ENCODE data around the gene A2ML1.
"Not testable (repeated sequence)": the region's sequence is repeated elsewhere in the genome, so short reads cannot be mapped to it uniquely, and the experiment has no call there.

A2ML1 gene

GRCh38 chr12:8817856-8818255, 4.6 kb upstream of the A2ML1 start:
- no peak for DNase-seq (ENCODE audit: low read depth in 2 of 2)

GRCh38 chr12:8818526-8818925, 3.9 kb upstream of the A2ML1 start:
- DNase-seq (ENCODE audit: low read depth in 2 of 2) = no peak

- DNase-seq (ENCODE audit: low read depth in 2 of 2) = no peak
Measured at GRCh38 chr12:8819666-8819980, 2.8 kb upstream of the A2ML1 start.

GRCh38 chr12:8820676-8821407, 1.6 kb upstream of the A2ML1 start:
- DNase-seq (ENCODE audit: low read depth in 2 of 2) = not testable (repeated sequence)

GRCh38 chr12:8821591-8821990, 830 bp upstream of the A2ML1 start:
- no peak for DNase-seq (ENCODE audit: low read depth in 2 of 2)

- DNase-seq (ENCODE audit: low read depth in 2 of 2) = no peak
Measured at GRCh38 chr12:8823565-8824300, 1.3 kb downstream of the A2ML1 start.

GRCh38 chr12:8827551-8828256, 5.3 kb downstream of the A2ML1 start:
- DNase-seq (ENCODE audit: low read depth in 2 of 2) = no peak

GRCh38 chr12:8828257-8829124, 6.1 kb downstream of the A2ML1 start:
- no peak for DNase-seq (ENCODE audit: low read depth in 2 of 2)

GRCh38 chr12:8829125-8829518, 6.7 kb downstream of the A2ML1 start:
- DNase-seq (ENCODE audit: low read depth in 2 of 2) = no peak

- DNase-seq (ENCODE audit: low read depth in 2 of 2) = no peak
Measured at GRCh38 chr12:8829621-8830020, 7.2 kb downstream of the A2ML1 start.

- no peak for DNase-seq (ENCODE audit: low read depth in 2 of 2)
Measured at GRCh38 chr12:8831116-8831515, 8.7 kb downstream of the A2ML1 start.

GRCh38 chr12:8832500-8832899, 10.1 kb downstream of the A2ML1 start:
- DNase-seq (ENCODE audit: low read depth in 2 of 2) = no peak

- DNase-seq (ENCODE audit: low read depth in 2 of 2) = no peak
Measured at GRCh38 chr12:8834230-8834629, 11.8 kb downstream of the A2ML1 start.

- DNase-seq (ENCODE audit: low read depth in 2 of 2) = no peak
Measured at GRCh38 chr12:8837291-8837690, 14.9 kb downstream of the A2ML1 start.

GRCh38 chr12:8840321-8840720, 17.9 kb downstream of the A2ML1 start:
- DNase-seq (ENCODE audit: low read depth in 2 of 2) = no peak

GRCh38 chr12:8840938-8841633, 18.7 kb downstream of the A2ML1 start:
- DNase-seq (ENCODE audit: low read depth in 2 of 2) = no peak

- no peak for DNase-seq (ENCODE audit: low read depth in 2 of 2)
Measured at GRCh38 chr12:8841778-8842177, 19.4 kb downstream of the A2ML1 start.

- no peak for DNase-seq (ENCODE audit: low read depth in 2 of 2)
Measured at GRCh38 chr12:8844665-8845064, 22.2 kb downstream of the A2ML1 start.

GRCh38 chr12:8846305-8846704, 23.9 kb downstream of the A2ML1 start:
- no peak for DNase-seq (ENCODE audit: low read depth in 2 of 2)

GRCh38 chr12:8847435-8847834, 25.0 kb downstream of the A2ML1 start:
- no peak for DNase-seq (ENCODE audit: low read depth in 2 of 2)

- no peak for DNase-seq (ENCODE audit: low read depth in 2 of 2)
Measured at GRCh38 chr12:8849876-8850275, 27.5 kb downstream of the A2ML1 start.
